Measurements from ENCODE around the gene PTPA.
"Not testable (repeated sequence)": the region's sequence is repeated elsewhere in the genome, so short reads cannot be mapped to it uniquely, and the experiment has no call there.

The PTPA gene

DNA sequence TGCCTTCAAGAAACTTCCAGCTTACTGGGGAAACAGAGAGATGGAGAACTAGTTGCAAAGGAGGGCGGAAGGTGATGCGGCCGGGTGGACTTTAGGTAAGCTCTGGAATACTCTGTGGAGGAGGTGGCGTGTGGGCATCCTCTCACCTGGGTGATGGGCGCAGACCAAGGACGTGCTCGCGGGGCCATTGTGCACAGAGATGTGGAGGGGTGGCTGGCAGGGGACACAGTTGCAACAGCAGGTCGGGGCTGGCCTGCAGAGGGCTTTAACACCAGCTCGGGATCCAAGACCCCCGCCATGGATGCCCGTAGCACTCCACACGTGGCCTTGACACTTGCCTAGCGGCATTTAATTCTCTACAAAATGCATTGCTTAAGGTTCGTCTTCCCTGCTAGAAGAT, 40.3 kb downstream of the PTPA start:
- no peak for DNase-seq (ENCODE audit: low read depth in 1 of 2, low spot score in 1 of 2)

DNA sequence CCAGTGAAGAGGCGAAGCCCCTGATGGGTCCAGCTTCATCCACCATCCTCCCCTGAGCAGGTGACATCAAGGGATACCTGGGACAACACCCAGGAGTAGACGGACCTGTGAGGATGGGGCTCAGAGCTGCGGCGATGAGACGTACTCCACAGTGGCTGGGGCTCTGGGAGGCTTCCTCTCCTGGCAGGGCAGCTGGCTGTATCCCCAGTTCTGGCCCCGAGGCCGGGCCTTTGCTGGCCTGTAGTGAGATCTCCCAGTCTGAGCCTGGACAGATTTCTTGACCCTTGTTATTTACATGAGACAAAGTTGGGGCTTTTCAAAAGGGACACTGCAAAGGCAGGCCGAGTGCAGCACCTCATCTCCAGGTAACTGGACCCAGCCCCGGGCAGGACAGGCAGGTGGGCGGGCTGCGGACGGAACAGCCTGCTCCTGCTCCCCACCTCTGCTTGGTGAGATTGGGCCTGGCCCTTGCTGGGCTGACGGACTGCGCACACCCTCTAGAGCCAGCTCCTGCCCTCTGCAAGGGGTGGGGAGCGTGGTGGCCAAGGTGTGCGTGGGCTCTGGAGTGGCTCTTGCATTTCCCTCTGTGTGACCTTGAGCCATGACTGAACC, 43.8 kb downstream of the PTPA start:
- no peak for DNase-seq (ENCODE audit: low read depth in 1 of 2, low spot score in 1 of 2)

DNA sequence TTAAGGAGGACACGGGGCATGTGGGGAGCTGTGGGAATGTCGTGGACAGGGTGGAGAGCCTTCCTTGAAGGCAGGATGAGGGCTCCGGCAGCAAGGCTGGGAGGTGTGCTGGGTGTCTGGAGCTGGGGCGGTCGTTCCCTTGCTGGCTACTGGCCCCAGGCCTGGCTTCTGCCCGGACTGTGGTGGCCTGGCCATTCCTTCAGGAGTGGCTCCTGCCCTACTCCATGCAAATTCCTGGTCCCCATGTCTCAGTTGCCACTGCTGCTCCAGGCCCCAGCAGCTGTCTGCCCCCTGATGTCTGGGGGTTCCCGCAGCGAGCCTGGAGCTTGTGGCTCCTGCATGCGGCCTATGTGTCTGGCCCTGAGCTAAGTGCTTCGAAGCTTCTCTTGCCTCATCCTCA, 44.9 kb downstream of the PTPA start:
- no peak for DNase-seq (ENCODE audit: low read depth in 1 of 2, low spot score in 1 of 2)

DNA sequence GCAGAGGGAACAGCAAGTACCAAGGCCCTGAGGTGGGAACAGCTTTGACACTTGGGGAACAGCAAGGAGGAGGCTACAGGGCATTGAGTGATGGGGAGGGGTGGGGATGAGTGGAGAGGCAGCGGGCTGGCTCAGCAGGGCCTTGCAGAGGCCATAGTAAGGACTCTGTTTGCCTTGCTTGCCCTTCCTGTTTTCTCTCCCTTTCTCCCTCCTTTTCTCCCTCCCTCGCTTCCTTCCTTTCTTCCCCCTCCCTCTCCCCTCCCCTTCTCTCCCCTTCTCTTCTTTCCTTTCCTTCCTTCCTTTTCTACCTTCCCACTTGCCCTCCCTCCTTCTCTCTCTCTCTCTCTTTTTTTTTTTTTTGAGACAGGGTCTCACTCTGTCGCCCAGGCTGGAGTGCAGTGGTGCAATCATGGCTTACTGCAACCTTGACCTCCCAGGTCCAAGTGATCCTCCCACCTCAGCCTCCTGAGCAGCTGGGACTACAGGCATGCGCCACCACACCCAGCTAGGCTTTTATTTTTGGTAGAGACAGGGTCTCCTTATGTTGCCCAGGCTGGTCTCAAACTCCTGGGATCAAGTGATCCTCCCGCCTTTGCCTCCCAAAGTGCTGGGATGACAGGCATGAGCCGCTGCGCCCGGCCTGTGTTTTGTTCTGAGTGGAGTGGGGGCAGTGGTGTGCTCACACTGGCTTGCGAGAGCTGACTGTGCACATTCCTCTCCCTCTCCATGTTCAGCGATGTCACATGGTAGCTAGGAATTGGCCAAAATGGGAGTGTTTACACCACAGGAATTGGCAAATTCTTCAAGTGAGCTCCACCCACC, 49.7 kb downstream of the PTPA start:
- DNase-seq (ENCODE audit: low read depth in 1 of 2, low spot score in 1 of 2): no peak

DNA sequence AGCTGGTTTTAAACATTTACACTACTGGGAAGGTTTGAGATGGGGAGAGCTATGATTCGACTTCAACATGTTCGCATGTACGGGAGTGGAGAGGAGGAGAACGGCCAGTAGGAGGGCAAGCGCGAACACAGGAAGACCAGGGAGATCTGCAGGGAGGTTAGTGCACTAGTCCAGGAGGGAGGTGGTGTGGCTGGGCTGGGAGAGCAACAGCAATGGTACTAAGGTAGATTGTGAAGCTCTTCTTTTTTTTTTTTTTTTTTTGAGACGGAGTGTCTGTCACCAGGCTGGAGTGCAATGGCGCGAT, 50.3 kb downstream of the PTPA start:
- no peak for DNase-seq (ENCODE audit: low read depth in 1 of 2, low spot score in 1 of 2)

DNA sequence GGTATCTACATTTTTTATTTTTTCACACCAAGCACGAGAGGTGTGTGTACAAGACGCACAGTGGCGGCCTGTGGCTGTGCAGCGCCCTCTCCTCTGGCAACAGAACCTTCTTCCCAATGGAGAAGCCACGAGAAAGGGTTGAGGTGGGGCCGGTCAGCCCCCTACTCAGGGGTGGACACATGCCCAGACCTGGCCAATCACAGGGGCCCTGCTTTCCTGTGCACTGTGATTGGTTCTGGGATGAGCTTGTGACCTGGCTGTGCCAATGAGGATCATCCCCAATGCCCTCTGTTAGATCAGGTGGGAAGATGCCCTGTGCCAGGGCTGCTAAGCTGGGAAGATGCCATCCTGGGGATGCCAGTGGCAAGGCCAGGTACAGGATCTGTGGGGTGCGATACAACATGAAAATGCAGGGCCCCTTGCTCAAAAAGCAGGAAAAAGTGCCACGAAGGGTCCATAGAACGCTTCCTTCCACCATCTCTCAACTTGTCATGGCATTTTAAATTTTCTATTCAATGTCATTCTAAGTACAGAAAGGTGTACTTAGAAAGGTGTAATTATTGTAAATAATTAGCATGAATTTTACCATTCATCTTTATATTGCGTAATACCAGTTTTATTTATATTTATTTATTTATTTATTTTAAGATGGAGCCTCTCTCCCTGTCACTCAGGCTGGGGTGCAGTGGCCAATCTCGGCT, 51.4 kb downstream of the PTPA start:
- no peak for DNase-seq (ENCODE audit: low read depth in 1 of 2, low spot score in 1 of 2)

- DNase-seq (ENCODE audit: low read depth in 1 of 2, low spot score in 1 of 2): not testable (repeated sequence)
These were observed 52.0 kb downstream of the PTPA start for GRCh38 chr9:129163198-129163670.

GRCh38 chr9:129163753-129164152, 52.5 kb downstream of the PTPA start:
- no peak for DNase-seq (ENCODE audit: low read depth in 1 of 2, low spot score in 1 of 2)

GRCh38 chr9:129164246-129164930, 53.2 kb downstream of the PTPA start:
- DNase-seq (ENCODE audit: low read depth in 1 of 2, low spot score in 1 of 2): no peak

DNA sequence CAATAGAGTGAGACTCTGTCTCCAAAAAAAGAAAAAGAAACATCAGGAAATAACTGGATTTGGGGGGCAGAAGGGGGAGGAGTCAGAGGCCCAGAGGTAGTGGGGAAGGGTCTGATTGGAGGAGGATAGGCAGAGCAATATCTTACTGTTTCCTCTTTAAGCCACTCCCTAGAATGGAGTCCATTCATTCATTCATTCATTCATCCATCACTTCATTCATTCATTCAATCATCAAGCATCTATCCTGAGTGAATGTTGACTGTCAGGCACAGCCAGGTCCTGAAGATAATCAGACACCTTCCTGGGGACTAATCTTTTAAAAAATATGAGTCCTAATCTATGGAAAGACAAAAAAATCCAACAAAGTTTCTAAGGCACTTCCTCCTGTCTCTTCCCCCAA, 54.0 kb downstream of the PTPA start:
- no peak for DNase-seq (ENCODE audit: low read depth in 1 of 2, low spot score in 1 of 2)

DNA sequence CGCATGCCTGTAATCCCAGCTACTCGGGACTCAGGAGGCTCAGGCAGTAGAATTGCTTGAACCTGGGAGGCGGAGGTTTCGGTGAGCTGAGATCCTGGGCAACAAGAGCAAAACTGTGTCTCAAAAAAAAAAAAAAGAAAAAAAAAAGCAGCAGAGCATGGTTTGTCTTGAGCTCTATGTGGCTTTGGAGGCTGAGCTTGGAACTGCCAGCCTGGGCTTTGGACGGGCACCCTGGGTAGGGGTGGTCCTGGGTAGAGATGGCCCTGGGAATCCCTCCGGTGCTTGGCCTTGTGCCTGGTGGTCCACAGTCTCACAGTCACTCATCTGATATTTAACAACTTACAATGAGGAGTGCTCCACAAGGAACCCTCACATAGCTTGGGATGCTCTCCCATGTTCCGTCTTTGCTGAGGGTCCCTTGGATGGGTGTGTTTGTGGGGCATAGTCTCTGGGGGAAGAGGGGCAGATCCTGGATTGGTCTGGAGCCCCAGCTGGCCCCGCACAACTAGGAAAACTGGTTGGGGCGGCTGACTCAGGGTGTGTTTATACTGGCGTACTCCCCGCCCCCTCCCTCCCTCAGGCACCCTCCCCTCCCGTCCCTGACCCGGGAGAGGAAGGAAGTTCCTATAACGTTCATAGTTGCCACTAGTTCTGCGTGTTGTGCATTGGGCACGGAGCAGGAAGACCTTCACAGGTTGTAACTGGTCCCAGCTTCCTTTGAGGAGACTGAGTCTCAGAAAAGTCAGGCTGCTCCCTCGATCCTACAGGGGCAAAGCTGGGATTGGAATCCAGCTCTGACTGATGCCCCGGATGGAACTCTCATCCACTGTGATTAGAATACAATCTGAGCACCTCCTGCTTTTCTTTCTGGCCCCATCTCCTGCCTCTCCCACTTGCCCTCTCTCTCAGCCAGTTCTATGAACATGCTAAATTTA, 55.7 kb downstream of the PTPA start:
- DNase-seq (ENCODE audit: low read depth in 1 of 2, low spot score in 1 of 2): no peak

DNA sequence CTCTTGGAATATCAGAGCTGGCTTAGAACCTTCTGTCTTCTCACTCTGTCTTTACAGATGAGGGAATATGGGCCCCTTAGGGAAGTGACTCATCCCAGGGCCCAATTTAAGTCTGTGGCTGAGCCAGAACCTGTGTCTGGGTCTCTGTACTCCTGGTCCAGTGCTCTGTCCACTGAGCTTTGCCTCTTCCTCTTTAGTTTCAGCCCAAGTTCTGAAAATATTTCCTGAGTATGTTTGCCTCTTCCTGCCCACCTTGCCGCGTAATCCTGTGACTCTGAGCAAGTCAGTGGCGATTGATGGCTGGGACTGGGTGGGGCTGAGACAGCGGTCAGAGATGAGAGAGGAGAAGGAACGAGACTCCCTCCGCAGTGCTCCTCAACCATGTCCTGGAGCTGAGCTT, 59.0 kb downstream of the PTPA start:
- DNase-seq (ENCODE audit: low read depth in 1 of 2, low spot score in 1 of 2): no peak

DNA sequence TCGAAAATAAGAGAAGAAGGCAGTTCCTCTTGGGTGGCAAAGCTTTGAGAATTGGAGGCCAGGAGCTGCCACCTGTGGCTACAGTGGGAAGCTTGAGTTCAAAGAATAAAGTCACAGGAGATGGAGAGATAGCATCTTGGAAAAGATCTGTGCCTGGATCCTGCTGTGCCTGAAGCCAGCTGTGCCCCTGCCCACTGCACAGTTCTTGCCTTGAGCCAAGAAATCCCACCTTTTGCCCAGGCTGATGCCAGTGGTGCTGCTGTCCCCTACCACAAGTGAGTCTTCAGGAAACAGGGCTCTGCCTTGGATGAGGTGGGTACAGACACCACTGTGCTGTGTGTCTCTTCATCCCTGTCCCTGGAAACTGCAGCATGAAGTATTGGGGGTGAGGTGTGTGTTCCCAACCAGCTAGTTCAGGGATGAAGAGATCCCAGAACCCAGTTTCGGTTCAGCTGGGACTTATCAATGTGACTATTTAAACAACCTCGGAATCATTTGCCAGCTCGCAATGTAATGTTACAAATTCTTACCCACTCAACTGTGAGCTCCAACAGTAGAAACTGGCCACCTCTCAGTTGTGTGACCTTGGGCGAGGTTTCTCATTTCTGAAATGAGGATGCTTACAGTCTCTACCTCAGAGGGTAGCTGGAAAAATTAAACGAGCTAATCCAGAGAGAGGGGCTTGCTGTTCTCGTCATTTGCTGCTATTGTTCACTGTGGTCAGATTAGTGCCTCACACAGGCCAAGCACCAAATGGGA, 61.0 kb downstream of the PTPA start:
- DNase-seq (ENCODE audit: low read depth in 1 of 2, low spot score in 1 of 2): no peak

DNA sequence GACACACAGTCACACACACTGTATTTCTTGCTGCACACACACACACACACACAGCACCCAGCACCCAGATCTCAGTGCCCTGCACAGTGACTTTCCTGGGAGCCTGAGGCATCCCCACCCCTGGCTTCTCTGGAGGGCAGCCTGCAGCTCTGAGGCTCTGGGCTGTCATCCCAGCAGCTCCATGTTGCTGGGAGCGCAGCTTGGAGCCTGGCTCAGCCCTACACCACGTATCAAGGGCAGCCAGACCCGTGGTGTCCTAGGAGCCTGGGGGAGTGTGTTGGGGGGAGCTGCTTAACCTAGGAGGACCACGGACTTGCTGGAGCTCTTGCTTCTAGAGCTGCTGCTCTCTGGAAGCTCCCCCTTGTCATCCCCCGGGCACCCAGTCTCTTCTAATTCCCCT, 61.6 kb downstream of the PTPA start:
- no peak for DNase-seq (ENCODE audit: low read depth in 1 of 2, low spot score in 1 of 2)

GRCh38 chr9:129173296-129174101, 62.3 kb downstream of the PTPA start:
- DNase-seq (ENCODE audit: low read depth in 1 of 2, low spot score in 1 of 2): no peak

- peak; percentile 67 to 68 for DNase-seq (ENCODE audit: low read depth in 1 of 2, low spot score in 1 of 2)
These were observed 63.0 kb downstream of the PTPA start for GRCh38 chr9:129174102-129174723.

DNA sequence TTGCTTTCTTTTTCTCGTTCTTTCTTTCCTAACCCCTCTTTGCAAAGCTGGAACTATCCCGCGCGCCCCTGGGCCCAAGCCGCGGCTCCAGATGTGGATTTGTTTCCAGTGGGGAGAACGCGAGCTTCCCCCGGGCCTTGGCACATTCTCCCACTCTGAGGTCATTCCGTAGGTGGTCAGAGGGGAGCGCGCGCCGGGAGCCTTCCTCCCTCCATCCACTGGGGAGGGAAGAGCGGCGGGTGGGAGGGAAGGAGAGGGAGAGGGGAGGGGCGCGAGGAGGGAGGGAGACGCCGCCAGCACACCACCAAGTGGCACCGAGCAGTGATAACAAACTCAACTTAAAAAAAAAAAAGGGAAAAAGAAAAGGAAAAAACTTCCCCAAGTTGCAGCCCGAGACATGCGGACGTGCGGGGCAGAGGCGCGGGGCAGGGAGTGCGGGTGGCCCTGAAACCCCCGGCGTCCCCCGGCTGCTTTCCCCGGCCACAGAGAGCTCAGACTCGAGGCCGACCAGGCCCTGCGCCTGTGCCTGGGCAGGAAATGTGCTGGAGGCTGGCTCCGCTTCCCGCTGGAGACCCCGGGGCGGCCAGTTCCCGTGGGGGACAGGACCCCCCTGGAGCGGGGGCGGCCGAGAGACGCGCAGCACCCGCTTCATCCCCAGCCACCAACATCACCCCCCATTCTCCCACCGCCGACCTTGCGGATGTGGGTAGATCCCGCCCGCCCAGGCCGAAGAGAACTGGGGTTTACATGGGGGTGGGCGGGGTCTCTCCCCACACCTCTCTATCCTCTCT, 63.7 kb downstream of the PTPA start:
- DNase-seq (ENCODE audit: low read depth in 1 of 2, low spot score in 1 of 2): no peak

DNA sequence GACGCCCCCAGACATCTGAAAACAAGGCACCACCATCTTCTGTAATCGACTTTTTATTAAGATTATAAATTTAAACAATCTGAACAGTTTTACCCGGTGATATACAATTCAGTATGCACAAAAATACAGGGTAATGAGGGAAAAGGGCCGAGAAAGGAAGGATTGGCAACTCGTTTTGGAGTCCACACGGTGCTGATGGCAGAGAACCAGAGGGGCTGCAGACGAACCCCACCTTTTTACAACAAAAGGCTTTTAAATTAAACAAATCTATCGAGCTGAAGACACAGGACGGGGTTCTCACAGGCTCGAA, 64.3 kb downstream of the PTPA start:
- no peak for DNase-seq (ENCODE audit: low read depth in 1 of 2, low spot score in 1 of 2)
